Stimulated activated CD4-positive, alpha-beta T cell treated with anti-CD3 and anti-CD28 coated beads, TNF-alpha, amount 100 ng/mL, for 1 hour (primary cell): Measurements from ENCODE around the gene MAP2K5.

Experiments used
- DNase-seq, 3 donors: peaks; one replicate each; pipeline ENCODE4 v3.0.0-alpha.2; 2020; ENCODE audit warnings: low read depth in 3 of 3, low spot score in 1 of 3

The MAP2K5 gene

GRCh38 chr15:67556976-67557570 lies 14.6 kb downstream of the MAP2K5 start:
- no peak for DNase-seq

- DNase-seq = no peak
Observed at GRCh38 chr15:67558502-67558901, 16.0 kb downstream of the MAP2K5 start.

- no peak for DNase-seq
Observed at GRCh38 chr15:67559158-67559557, 16.7 kb downstream of the MAP2K5 start.

- no peak for DNase-seq
Observed at GRCh38 chr15:67559576-67559975, 17.1 kb downstream of the MAP2K5 start.

GRCh38 chr15:67560320-67560719 lies 17.8 kb downstream of the MAP2K5 start:
- no peak for DNase-seq

GRCh38 chr15:67563092-67563491 lies 20.6 kb downstream of the MAP2K5 start:
- no peak for DNase-seq

GRCh38 chr15:67564021-67564967 lies 21.8 kb downstream of the MAP2K5 start:
- DNase-seq = no peak

- DNase-seq = no peak
Observed at GRCh38 chr15:67564968-67565345, 22.5 kb downstream of the MAP2K5 start.

GRCh38 chr15:67569668-67570067 lies 27.2 kb downstream of the MAP2K5 start:
- DNase-seq = no peak

GRCh38 chr15:67570875-67571647 lies 28.6 kb downstream of the MAP2K5 start:
- no peak for DNase-seq

- DNase-seq = no peak
Observed at GRCh38 chr15:67571648-67572415, 29.3 kb downstream of the MAP2K5 start.

- no peak for DNase-seq
Observed at GRCh38 chr15:67573194-67573593, 30.7 kb downstream of the MAP2K5 start.

GRCh38 chr15:67575039-67575502 lies 32.6 kb downstream of the MAP2K5 start:
- DNase-seq = no peak

GRCh38 chr15:67578020-67578600 lies 35.6 kb downstream of the MAP2K5 start:
- no peak for DNase-seq

GRCh38 chr15:67579164-67579563 lies 36.7 kb downstream of the MAP2K5 start:
- DNase-seq = no peak

- DNase-seq = no peak
Observed at GRCh38 chr15:67579967-67580366, 37.5 kb downstream of the MAP2K5 start.

GRCh38 chr15:67584157-67584556 lies 41.7 kb downstream of the MAP2K5 start:
- no peak for DNase-seq

- DNase-seq = no peak
Observed at GRCh38 chr15:67585681-67586080, 43.2 kb downstream of the MAP2K5 start.

- DNase-seq = no peak
Observed at GRCh38 chr15:67587331-67587730, 44.8 kb downstream of the MAP2K5 start.

GRCh38 chr15:67587754-67588153 lies 45.3 kb downstream of the MAP2K5 start:
- DNase-seq = no peak

GRCh38 chr15:67590191-67590590 lies 47.7 kb downstream of the MAP2K5 start:
- no peak for DNase-seq
